Measurements from ENCODE around the gene IL4. TPM values are rescaled to one million over a fixed set of nuclear protein-coding genes. Genes with fewer than 3 reads are reported as not detected.

Gene IL4
- total and polyA plus RNA-seq, 2 donors (not counting 3 experiments of a cell fraction or from before 2014, with no cell fraction given) = not detected

DNA sequence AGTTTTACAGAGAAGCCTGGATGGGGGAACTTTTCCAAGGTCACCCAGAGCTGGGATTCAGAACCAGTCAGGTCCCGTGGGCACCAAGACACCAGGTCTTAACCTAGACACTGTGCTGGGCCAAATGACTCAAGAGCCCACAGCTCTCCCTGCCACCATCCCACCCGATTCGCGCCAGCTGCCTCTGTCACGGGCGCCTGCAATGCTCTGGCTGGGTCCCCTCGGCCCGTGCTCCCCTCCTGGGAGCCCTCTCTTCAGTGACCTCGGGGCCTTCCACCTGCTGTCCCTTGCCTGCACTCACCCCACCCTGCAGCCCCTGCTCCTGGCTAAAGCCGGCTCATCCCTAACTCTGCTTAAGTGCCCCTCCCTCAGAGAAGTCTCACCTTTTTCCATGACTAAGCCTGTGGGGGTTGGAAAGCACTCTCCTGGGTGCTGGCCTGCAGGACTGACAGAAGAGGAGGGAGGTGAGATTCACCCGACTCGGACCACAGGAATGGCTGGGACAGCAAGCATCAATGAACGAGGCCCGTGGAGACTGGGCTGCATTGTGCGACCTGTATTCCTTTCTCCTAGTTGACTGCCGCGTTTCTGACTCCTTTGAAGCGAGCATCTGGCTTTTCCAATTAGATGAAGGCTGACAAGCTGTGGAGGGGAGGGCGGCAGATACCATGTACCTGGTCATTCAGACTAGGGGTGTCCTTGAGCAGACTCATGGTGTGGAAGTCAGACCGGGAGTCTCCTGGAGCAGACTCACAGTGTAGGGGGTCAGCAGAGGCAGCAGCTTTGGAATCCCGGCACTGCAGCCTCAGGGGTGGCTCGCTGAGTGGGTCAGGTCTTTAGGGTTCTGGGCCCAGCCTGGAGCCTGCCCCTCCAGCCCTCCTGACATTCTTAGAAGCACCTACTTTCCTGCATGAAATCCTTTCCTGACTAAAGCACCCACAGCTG, 5.8 kb upstream of the IL4 start:
- no peaks in the 10 kb centered on the region for H3K36me3 ChIP-seq (ENCODE audit: control insufficient read depth in 2 of 2, extremely low read depth in 1 of 2, insufficient read depth in 2 of 2, low read length in 2 of 2)
- no peak overlapping the region for H3K9ac ChIP-seq (replicated peaks; ENCODE audit: extremely low read depth, insufficient read depth, low read length)
- no peak for TF ChIP-seq POLR2A (IDR thresholded peaks at IDR 0.05; ENCODE audit: low read depth, low read length)
- TF ChIP-seq GATA2 (IDR thresholded peaks at IDR 0.05; ENCODE audit: insufficient read depth, insufficient read length, low read depth, low read length) = no peak
- TF ChIP-seq EZH2 (IDR thresholded peaks at IDR 0.05; ENCODE audit: borderline replicate concordance, low read depth, low read length, severe bottlenecking) = no peak
- TF ChIP-seq FOS (IDR thresholded peaks at IDR 0.05; ENCODE audit: borderline replicate concordance, insufficient read depth, low read length) = no peak
- TF ChIP-seq POLR2AphosphoS5 (IDR thresholded peaks at IDR 0.05; ENCODE audit: insufficient read depth, low read depth, low read length) = no peak
- TF ChIP-seq, protein P1, sequence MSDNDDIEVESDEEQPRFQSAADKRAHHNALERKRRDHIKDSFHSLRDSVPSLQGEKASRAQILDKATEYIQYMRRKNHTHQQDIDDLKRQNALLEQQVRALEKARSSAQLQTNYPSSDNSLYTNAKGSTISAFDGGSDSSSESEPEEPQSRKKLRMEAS (IDR thresholded peaks at IDR 0.05; ENCODE audit: insufficient read depth, insufficient read length) = no peak
- no peak for TF ChIP-seq MYC (IDR thresholded peaks at IDR 0.05; ENCODE audit: low read depth, low read length)
- no peak for TF ChIP-seq JUN (IDR thresholded peaks at IDR 0.05; ENCODE audit: borderline replicate concordance, insufficient read depth, insufficient read length, low read depth)
- no peak for TF ChIP-seq CTCF (IDR thresholded peaks at IDR 0.05; ENCODE audit: extremely low read depth in 1 of 2, insufficient read depth in 1 of 2, low read depth in 1 of 2, low read length in 2 of 2)
- POLR2A ChIA-PET = no interaction called here
- DNase-seq (ENCODE audit: low read depth, low spot score) = no peak
- no peak overlapping the region for H2AFZ ChIP-seq (ENCODE audit: low read depth, low read length)
- no peak overlapping the region for H3K27ac ChIP-seq (ENCODE audit: insufficient read depth, low read depth, low read length)
- BruUV-seq (replicated peaks) = no TSS peak
- no peak for FAIRE-seq
- H3K4me3 ChIP-seq (replicated peaks in 1 of 3; ENCODE audit: insufficient read depth in 1 of 3, low read depth in 1 of 3, low read length in 3 of 3) = no peak overlapping the region
- no peaks in the 10 kb centered on the region for H4K20me1 ChIP-seq (replicated peaks; ENCODE audit: control insufficient read depth, extremely low read depth, insufficient read depth, low read length)
- H3K9me1 ChIP-seq (replicated peaks; ENCODE audit: control insufficient read depth, extremely low read depth, insufficient read depth, low read length) = no peaks in the 10 kb centered on the region
- H3K4me2 ChIP-seq (ENCODE audit: insufficient read depth, low read length) = no peak overlapping the region
- CTCF ChIA-PET = interaction anchor here (1.4 kb wide), 1 partner anchor 9 kb away, joined by 4 read pairs; no protein-coding TSS in a partner anchor
- intact Hi-C loops (cut with micrococcal nuclease) (no loop called here), dilution Hi-C loops (cut with MboI; ENCODE audit: extremely low pct_ligation_motif_present, low sequenced_read_pairs) (no loop called here)
- H3K4me1 ChIP-seq (ENCODE audit: control insufficient read depth, extremely low read depth, insufficient read depth, low read length) = no peaks in the 10 kb centered on the region
- H3K9me3 ChIP-seq (replicated peaks; ENCODE audit: control insufficient read depth, insufficient read depth, low read length) = no peaks in the 10 kb centered on the region
- no peaks in the 10 kb centered on the region for H3K79me2 ChIP-seq (ENCODE audit: control insufficient read depth, insufficient read depth, low read length)
- peaks cover 0 to 2% of the 10 kb centered on the region in 2 experiments for H3K27me3 ChIP-seq (ENCODE audit: control insufficient read depth in 2 of 2, insufficient read depth in 2 of 2, low read length in 2 of 2)
